ENCODE measurements around the gene USE1.

GRCh38 chr19:17172624-17173345 lies 42.4 kb upstream of the USE1 start:
- no peak for TF ChIP-seq FOXA2 (IDR thresholded peaks at IDR 0.05)
- TF ChIP-seq YY1 (IDR thresholded peaks at IDR 0.05) = no peak
- TF ChIP-seq, protein P1, sequence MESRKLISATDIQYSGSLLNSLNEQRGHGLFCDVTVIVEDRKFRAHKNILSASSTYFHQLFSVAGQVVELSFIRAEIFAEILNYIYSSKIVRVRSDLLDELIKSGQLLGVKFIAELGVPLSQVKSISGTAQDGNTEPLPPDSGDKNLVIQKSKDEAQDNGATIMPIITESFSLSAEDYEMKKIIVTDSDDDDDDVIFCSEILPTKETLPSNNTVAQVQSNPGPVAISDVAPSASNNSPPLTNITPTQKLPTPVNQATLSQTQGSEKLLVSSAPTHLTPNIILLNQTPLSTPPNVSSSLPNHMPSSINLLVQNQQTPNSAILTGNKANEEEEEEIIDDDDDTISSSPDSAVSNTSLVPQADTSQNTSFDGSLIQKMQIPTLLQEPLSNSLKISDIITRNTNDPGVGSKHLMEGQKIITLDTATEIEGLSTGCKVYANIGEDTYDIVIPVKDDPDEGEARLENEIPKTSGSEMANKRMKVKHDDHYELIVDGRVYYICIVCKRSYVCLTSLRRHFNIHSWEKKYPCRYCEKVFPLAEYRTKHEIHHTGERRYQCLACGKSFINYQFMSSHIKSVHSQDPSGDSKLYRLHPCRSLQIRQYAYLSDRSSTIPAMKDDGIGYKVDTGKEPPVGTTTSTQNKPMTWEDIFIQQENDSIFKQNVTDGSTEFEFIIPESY (IDR thresholded peaks at IDR 0.05) = no peak
- TF ChIP-seq REST (IDR thresholded peaks at IDR 0.05) = no peak
- no peak for TF ChIP-seq CTCF (IDR thresholded peaks at IDR 0.05; ENCODE audit: low read depth, low read length, missing input control)
- TF ChIP-seq, protein P2, sequence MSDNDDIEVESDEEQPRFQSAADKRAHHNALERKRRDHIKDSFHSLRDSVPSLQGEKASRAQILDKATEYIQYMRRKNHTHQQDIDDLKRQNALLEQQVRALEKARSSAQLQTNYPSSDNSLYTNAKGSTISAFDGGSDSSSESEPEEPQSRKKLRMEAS (IDR thresholded peaks at IDR 0.05) = no peak
- TF ChIP-seq, protein P3, sequence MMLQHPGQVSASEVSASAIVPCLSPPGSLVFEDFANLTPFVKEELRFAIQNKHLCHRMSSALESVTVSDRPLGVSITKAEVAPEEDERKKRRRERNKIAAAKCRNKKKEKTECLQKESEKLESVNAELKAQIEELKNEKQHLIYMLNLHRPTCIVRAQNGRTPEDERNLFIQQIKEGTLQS (IDR thresholded peaks at IDR 0.05) = no peak
- no peak for TF ChIP-seq SP1 (IDR thresholded peaks at IDR 0.05)
- TF ChIP-seq GABPA (IDR thresholded peaks at IDR 0.05 in 1 of 2, conservative IDR thresholded peaks at IDR 0.05 in 1 of 2) = no peak
- no peak for TF ChIP-seq RAD21 (IDR thresholded peaks at IDR 0.05)
